ENCODE measurements around the gene PPIL1. TPM values are rescaled to one million over a fixed set of nuclear protein-coding genes. Genes with fewer than 3 reads are reported as not detected.

PPIL1 gene
- total and polyA plus RNA-seq, 10 of the 15 experiments (the other 5 are each of a cell fraction or from before 2014, with no cell fraction given) = 39.5 to 95.8 (median 70.5) TPM

- ChIA-PET SMC1A (ENCODE audit: uncharacterized antibody, unreplicated experiment) (interaction anchor here (1.0 kb wide), 1 partner anchor 9 kb away, joined by 3 read pairs; no protein-coding TSS in a partner anchor), POLR2A (no interaction called here), RAD21 (ENCODE audit: unreplicated experiment) (no interaction called here), CTCF (no interaction called here)
- 17% methylated on average over 6 of the region's 6 CpGs for WGBS (ENCODE audit: insufficient coverage, insufficient replicate concordance, low lambda C conversion rate, missing lambda C conversion rate)
- FAIRE-seq (no peak), ATAC-seq (no peak), DNase-seq (ENCODE audit: low read depth, low spot score) (no peak)
- in situ Hi-C loops (cut with MboI) (no loop called here), intact Hi-C loops (cut with micrococcal nuclease; ENCODE audit: unreplicated experiment) (no loop called here)
- BruUV-seq (replicated peaks) = no TSS peak
- no peaks in the 10 kb centered on the region for H3K4me1 ChIP-seq (ENCODE audit: control insufficient read depth, insufficient read depth, low read length)
- no peak overlapping the region for H2AFZ ChIP-seq (ENCODE audit: control insufficient read depth, low read depth, low read length)
- H4K20me1 ChIP-seq (ENCODE audit: control insufficient read depth, insufficient read depth) = no peaks in the 10 kb centered on the region
- H3K9me3 ChIP-seq (replicated peaks; ENCODE audit: control insufficient read depth, insufficient read depth, low read length) = no peaks in the 10 kb centered on the region
- no peak overlapping the region for H3K4me2 ChIP-seq (ENCODE audit: control insufficient read depth, insufficient read depth)
- H3K27me3 ChIP-seq (replicated peaks in 1 of 2; ENCODE audit: control insufficient read depth in 2 of 2, insufficient read depth in 2 of 2, low read length in 1 of 2) = no peaks in the 10 kb centered on the region
- no peaks in the 10 kb centered on the region for H3K36me3 ChIP-seq (ENCODE audit: control insufficient read depth in 2 of 2, insufficient read depth in 2 of 2, low read length in 1 of 2)
- H3K27ac ChIP-seq (ENCODE audit: control insufficient read depth, insufficient read depth) = no peak overlapping the region
- no peak overlapping the region for H3K9ac ChIP-seq (ENCODE audit: control insufficient read depth, insufficient read depth, low read length)
- no peaks in the 10 kb centered on the region for H3K79me2 ChIP-seq (ENCODE audit: control insufficient read depth, insufficient read depth, low read length)
- H3K4me3 ChIP-seq = no peak overlapping the region
- TF ChIP-seq, protein P1, sequence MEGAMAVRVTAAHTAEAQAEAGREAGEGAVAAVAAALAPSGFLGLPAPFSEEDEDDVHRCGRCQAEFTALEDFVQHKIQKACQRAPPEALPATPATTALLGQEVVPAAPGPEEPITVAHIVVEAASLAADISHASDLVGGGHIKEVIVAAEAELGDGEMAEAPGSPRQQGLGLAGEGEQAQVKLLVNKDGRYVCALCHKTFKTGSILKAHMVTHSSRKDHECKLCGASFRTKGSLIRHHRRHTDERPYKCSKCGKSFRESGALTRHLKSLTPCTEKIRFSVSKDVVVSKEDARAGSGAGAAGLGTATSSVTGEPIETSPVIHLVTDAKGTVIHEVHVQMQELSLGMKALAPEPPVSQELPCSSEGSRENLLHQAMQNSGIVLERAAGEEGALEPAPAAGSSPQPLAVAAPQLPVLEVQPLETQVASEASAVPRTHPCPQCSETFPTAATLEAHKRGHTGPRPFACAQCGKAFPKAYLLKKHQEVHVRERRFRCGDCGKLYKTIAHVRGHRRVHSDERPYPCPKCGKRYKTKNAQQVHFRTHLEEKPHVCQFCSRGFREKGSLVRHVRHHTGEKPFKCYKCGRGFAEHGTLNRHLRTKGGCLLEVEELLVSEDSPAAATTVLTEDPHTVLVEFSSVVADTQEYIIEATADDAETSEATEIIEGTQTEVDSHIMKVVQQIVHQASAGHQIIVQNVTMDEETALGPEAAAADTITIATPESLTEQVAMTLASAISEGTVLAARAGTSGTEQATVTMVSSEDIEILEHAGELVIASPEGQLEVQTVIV (IDR thresholded peaks at IDR 0.05; ENCODE audit: borderline replicate concordance, partially characterized antibody) = no peak
- TF ChIP-seq ZNF687 (IDR thresholded peaks at IDR 0.05) (no peak), LARP7 (IDR thresholded peaks at IDR 0.05) (no peak), POU2F2 (IDR thresholded peaks at IDR 0.05; ENCODE audit: borderline replicate concordance, low read depth, low read length) (no peak), SPI1 (IDR thresholded peaks at IDR 0.05; ENCODE audit: borderline replicate concordance, insufficient read depth, low read depth, low read length) (no peak), CHD2 (IDR thresholded peaks at IDR 0.05; ENCODE audit: borderline replicate concordance, low read depth, low read length) (no peak), MTA2 (IDR thresholded peaks at IDR 0.05; ENCODE audit: low read depth) (no peak), ZBTB11 (CRISPR knock-in tag; IDR thresholded peaks at IDR 0.05) (no peak), PAX5 (IDR thresholded peaks at IDR 0.05; ENCODE audit: borderline replicate concordance, low read depth, low read length) (no peak), NKRF (conservative IDR thresholded peaks at IDR 0.05) (no peak), HDGF (IDR thresholded peaks at IDR 0.05) (no peak), SIX5 (IDR thresholded peaks at IDR 0.05; ENCODE audit: low read depth, low read length, severe bottlenecking) (no peak)
These were observed 49.2 kb downstream of the PPIL1 start for GRCh38 chr6:36825452-36825851.

Data from GM12878 (cell line).